Superior temporal gyrus (tissue), 1 donor: ENCODE results near the gene SLC6A1.

Source experiments
- DNase-seq: peaks from one replicate; pipeline ENCODE4 v3.0.0-alpha.2; 2016; ENCODE audit errors: extremely low spot score

Gene SLC6A1

DNA sequence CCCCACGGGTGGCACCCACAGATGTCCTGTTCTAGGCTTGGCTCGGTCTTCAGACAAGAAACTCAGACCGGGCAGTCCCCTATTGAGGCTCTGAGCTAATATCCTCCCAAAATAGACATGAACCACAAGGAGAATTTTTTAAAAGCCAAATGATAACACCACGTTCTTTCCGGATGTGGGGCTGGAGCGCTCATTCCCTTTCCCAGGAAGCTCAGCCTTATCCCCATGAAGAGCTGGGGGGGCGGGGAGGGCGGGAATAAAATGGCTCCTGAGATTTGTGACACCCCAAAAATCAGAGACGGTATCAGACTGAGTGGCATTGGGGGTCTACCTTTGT lies 1.1 kb downstream of the SLC6A1 start:
- peak; percentile 70 for DNase-seq

GRCh38 chr3:10994306-10994705 lies 1.8 kb downstream of the SLC6A1 start:
- peak; percentile 80 for DNase-seq

DNA sequence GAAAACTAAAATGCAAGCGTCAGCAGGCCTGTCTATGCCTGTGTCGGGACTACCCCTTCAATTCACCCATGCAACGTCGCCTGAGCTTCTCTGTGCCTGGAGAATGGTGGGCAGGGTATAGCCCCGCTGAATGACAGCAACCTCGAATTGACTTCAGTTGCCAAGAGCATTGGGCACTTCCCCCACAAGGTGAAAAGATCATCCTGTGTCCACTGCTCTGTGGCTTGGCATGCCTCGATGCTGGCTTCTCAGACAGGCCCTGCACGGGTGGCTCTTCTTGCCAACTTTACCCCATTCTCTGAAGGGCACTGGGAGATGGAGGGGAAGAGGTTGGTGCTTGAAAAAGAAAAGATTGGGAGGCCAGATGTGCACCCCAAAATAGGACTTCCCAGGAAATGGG lies 3.3 kb downstream of the SLC6A1 start:
- DNase-seq, result no peak

GRCh38 chr3:10996345-10997013 lies 3.9 kb downstream of the SLC6A1 start:
- DNase-seq, result peak; percentile 86

- DNase-seq, result no peak
Observed at GRCh38 chr3:10997196-10997595, 4.6 kb downstream of the SLC6A1 start.

DNA sequence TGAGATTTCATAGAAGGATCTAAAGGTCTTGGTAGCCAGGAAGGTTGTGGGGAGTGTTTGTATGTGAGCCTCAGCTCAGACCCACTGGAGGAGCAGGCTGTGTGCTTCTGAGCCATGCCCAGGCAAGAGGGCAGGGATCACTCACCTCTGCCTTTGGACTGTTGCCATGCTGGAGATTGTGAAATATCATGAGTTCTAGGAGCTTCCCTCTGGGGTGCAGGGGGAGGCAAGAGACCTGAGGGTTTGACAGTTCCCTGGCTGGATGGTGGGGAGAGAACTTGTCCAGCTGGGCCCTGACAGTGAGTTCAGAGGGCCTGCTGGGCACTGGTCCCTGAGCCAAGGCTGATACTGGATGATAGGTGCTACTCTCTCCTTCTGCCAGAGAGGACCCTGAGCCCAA lies 6.0 kb downstream of the SLC6A1 start:
- no peak for DNase-seq

DNA sequence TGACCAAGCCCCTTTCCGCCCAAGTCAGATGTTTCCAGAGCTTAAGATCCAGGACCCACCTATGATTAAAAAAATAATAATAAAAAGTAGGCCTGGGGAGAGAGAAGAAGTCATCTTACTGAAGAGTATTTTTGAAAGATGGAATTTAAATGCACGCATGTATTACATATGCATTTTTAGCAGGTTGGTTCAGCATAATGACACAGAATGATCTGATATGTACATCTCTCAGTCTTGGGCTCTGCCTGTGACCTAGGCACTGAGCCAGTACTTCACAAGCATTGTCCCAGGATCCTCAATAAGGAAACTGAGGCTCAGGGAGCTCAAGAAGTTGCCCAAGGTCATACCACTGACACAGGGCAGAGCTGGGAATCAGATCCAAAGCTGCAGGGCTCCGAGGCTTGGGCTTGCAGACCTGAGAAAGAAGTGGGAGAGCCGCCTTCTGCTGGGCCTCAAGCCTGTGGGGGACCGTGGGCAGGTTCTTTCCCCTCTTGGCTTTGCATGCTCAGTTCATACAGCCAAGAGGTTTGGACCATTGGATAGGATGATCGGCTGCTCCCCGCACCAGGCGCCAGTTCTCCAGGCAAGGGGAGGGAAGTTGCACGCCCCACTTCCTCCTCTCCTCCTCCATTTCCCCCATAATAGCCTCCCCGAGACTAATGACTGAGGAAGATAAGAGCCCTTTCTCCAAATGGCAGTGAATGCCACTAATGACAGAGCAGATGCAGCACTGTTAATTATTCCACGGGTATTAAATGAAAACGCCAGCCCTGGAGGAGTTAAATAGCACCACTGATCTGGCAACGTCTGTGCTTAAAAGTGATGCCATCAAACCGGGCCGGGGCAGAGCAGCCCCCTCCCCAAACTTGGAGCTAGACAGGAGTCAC lies 6.9 kb downstream of the SLC6A1 start:
- DNase-seq, result no peak

DNA sequence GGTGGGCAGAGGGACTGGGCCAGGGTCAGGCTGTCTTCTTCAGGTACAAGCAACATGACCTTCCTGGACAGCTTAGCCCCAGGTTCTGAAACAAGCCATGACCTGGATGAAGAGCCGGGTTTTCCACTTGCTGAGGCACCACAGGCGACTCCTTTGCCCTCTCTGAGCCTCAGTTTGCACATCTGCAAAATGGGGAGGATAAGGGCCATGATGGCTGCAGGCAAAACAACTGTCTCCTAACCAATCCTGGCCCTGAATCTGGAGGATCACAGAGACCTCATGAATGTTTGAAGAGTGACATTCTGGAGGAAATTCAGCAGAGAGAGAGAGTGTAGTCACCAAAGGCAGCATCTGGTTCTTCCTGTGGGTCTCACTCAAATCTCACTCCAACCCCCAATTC lies 8.0 kb downstream of the SLC6A1 start:
- DNase-seq, result no peak

DNA sequence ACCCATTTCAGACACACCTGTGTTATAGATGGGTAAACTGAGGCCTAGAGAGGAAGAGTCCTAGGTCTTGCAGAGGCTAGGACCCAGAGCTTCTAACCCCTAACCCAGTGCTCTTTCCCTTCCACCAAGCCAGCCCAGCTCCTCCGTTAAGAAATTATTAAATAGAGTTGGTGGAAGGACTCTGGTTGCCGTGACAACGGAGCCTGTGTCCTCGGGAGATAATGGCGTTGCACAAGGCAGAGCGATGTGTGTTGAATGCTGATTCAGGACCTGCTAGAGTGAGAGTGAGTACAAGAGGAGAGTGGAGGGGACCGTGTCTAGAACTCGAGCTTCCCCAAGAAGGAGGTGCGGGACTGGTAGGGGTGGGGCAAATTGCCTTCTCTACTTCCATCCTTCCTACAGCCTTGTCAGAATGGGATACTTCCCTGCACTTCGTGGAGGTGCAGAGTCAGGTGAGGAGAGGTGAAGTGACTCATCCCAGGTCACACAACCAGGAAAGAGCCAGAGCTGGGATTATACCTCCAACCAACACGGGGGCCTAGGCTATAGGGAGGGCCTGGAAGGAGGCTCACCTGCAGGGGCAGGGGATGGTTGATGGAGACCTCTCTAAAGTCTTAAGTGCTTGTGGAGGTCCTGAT lies 8.6 kb downstream of the SLC6A1 start:
- peak; percentile 85 for DNase-seq

DNA sequence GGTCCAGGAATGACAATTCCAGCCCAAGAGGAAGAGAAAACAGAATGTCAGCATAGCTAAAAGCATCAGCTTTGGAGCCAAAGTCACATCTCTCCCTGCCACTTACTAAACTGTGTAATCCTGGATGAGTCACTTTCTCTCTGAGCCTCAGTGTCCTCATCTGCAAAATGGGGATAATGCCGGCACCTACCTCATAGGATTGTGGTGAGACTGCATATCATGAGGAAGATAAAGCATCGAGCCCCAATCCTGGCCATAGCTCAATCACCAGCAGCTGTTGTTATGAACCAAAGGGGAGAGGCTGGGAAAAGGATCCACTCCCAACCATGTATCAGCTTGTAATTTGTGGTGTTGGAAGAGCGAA lies 9.1 kb downstream of the SLC6A1 start:
- DNase-seq, result no peak

- peak; percentile 58 for DNase-seq
Observed at GRCh38 chr3:11002371-11002807, 9.8 kb downstream of the SLC6A1 start.

DNA sequence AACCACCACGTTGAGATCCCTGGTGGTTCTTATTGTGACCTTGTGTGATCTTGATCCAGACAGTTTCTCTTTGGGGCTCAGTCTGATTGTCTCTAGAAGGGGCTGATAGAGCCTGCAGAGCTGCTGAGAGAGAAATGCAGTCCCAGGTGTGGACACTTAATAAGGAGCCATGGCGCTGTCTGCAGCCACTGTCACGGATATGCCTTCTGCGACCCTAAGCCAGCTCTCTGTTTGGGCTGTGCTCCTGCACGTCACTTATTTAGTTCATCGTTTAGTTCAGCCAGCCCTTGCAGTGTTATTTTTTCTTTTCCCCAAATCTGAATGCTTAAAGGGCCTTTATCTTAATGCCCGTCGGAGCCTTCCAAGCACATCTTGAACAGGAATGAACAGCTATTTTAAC lies 12.0 kb downstream of the SLC6A1 start:
- peak; percentile 42 for DNase-seq

GRCh38 chr3:11005686-11006256 lies 13.2 kb downstream of the SLC6A1 start:
- peak; percentile 37 for DNase-seq

GRCh38 chr3:11006986-11007933 lies 14.7 kb downstream of the SLC6A1 start:
- DNase-seq, result no peak

DNA sequence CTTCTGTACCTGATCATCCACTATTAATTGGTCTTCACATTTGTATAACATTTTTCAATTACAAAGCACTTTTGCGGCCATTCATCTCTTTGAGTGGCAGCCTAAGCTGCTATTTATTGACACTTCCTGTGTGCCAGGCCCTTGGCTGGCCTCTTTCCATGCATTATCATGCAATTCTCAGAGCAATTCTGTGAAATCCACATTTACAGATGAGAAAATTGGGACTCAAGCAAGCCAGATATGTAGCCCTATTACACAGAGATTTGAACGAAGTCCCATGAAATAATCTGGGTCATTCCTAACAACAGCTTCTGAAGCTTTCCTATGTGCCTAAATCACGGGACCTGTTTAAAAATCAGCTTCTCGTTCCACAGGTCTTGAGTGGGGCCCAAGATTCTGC lies 17.4 kb downstream of the SLC6A1 start:
- peak; percentile 70 for DNase-seq

DNA sequence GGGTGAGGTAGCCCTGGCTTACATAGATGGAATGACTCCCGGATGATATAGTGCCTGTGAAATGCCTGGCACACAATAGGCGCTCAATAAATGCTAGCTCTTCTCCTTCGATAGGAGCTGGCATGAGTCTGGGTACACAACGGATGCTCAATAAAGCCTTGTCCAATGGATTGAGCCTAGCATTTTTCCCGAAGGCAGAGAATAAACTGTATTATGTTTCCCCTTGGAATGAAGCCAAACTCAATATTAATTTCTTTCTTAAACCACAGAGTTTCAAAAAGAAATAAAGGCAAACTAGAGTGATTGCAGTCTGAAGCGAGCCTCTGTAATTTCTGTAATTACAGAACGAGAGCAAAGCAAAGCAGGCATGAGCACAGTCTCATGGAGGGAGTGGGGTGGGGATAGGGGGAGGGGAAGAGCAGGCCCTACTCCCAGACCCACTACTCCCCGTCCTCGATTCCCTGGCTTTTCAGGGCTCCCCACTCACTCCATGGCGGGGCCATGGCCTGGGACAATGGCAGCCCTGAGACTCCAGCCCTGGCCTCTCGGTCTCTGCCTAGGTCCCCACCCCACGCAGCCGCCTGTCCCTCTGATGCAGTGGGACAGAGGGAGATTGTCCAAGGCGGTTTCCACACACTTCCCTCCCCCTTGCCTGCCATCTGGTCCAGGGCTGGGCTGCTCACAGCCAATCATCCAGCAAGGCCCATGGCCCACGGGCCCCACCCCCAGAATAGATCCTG lies 18.0 kb downstream of the SLC6A1 start:
- peak; percentile 89 for DNase-seq

DNA sequence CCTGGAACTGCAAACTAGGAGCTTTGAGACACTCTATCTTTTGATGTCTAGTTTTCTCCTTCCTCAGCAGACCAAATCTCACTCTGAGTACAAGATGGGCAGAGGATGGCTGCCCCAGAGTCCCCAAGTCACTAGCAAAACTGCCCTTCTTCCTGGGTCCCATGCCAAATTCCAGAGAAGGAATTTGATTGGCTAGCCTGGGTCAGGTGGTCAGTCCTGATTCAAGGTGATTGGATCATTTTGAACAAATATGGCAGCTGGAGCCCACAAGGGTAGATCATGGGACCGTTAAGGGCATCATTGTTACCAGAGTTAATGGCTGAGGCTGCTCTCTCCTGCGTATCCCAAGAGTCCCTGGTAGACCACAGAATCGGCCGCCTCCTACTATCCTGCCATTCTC lies 21.7 kb downstream of the SLC6A1 start:
- DNase-seq, result no peak

GRCh38 chr3:11014752-11015151 lies 22.2 kb downstream of the SLC6A1 start:
- no peak for DNase-seq

GRCh38 chr3:11015369-11015768 lies 22.8 kb downstream of the SLC6A1 start:
- no peak for DNase-seq

DNA sequence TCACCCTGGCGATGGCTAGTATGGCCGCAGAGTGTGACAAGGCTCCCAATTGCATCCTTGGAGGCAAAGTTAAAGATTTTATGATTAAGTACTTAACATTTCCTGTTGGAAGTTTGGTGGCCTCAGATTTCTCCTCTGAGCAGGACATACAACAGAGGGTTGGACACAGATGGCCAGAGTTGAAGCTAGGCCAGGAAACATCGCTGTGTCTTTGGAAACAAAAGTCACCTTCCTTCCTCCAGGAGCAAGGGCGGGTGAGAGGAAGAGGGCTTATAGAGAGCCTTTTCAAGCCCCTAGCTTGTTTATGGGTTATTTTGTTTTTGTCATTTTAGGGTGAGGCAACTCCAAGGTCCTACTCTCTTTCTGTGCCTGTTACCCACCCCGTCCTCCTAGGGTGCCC lies 24.2 kb downstream of the SLC6A1 start:
- no peak for DNase-seq
